Right atrium auricular region (tissue), 2 donors: ENCODE data around the gene POLR1D. TPM values are rescaled to one million over a fixed set of nuclear protein-coding genes. Genes with fewer than 3 reads are reported as not detected.

Experiments
- DNase-seq: peaks from one replicate; pipeline ENCODE4 v3.0.0-alpha.2; 2019; ENCODE audit warnings: low spot score
- H3K27ac ChIP-seq, 2 donors: fragments of 200-600 bp; sonication (generic); 1 replicate in 1 of 2; 2 replicates in 1 of 2; pipeline ENCODE4 v1.5.1; 2016 to 2019
- H3K27me3 ChIP-seq, 2 donors: fragments of 200-600 bp; sonication (generic); one replicate each; pipeline versions ENCODE4 v1.5.1 to v1.6.0; 2017 to 2019
- H3K36me3 ChIP-seq: fragments of 200-600 bp; sonication (generic); one replicate; pipeline ENCODE4 v1.5.1; 2016
- H3K4me1 ChIP-seq, 2 donors: fragments of 200-600 bp; sonication (generic); one replicate each; pipeline versions ENCODE4 v1.5.1 to v1.6.0; 2017 to 2019
- H3K4me3 ChIP-seq, 2 donors: fragments of 200-600 bp; sonication (generic); 1 replicate in 1 of 2; 2 replicates in 1 of 2; pipeline ENCODE4 v1.5.1; 2017 to 2019; ENCODE audit warnings: mild to moderate bottlenecking in 1 of 2, moderate library complexity in 1 of 2
- H3K9me3 ChIP-seq, 2 donors: fragments of 200-600 bp; sonication (generic); one replicate each; pipeline ENCODE4 v1.5.1; 2019
- total RNA-seq, 2 donors: library from RNA; depleted of rRNA; stranded (reverse); fragments of >200 nt; gene quantifications; one replicate each; pipeline ENCODE4 v1.1.0, GENCODE V29; 2016
- TF ChIP-seq, protein P1 (sequence below), 2 donors: fragments of 200-600 bp; sonication (generic); IDR thresholded peaks; one replicate each; pipeline ENCODE4 v1.5.1; 2019; ENCODE audit warnings: antibody characterized with exemption in 2 of 2

The POLR1D gene, protein sequence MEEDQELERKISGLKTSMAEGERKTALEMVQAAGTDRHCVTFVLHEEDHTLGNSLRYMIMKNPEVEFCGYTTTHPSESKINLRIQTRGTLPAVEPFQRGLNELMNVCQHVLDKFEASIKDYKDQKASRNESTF
- 10 to 100 TPM; 75.6 to 89.3 TPM for total RNA-seq

DNA sequence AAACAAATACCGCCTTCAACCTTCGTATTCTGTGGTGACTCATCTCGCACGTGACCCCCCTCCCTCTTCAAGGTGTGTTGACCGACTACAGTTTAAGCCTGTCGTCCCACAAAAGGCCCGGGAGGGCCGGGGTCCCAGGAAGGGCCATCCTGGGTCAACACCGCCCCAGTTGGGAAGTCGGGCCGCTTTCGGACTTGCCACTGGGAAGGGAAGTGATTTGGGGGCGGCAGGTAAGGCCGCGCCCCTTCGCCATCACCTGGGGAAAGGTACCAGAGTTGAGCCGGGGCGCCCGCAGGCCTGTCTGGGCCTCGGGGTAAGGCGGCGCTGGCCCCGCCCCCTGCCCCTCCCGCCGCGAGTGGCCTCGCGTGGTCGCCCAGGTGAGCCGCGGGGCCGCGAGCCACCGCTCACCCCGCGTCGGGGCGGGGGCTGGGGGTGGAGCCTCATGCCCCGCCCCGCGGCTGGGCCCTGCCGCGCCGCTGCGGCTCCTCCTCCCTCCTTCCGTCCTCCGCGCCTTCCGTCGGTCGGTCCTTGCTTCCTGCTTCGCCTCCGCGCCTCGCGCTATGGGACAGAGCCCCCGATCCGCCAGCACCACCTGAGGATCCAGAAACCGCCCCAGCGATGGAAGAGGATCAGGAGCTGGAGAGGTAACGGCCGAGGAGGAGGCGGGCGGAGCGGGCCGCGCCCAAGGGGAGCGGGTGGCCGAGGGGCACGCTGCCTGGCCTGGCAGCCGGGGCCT, at the start of gene POLR1D:
TSS of gene POLR1D (plus strand) at position 527 of the 736 bp plus-strand sequence. CDS start at position 619, 92 bp downstream.
- Histone ChIP-seq H3K27me3 (no peaks in the 10 kb centered on the region), H3K36me3 (no peaks in the 10 kb centered on the region), H3K9me3 (no peaks in the 10 kb centered on the region), H3K4me1 (peaks cover 0 to 29% of the 10 kb centered on the region in 2 donors), H3K4me3 (peak within 1 kb of the TSS; percentile 92 to 98), H3K27ac (peak within 1 kb of the TSS; percentile 96 to 98)
- DNase-seq = peak; percentile 67
- TF ChIP-seq, protein P1, sequence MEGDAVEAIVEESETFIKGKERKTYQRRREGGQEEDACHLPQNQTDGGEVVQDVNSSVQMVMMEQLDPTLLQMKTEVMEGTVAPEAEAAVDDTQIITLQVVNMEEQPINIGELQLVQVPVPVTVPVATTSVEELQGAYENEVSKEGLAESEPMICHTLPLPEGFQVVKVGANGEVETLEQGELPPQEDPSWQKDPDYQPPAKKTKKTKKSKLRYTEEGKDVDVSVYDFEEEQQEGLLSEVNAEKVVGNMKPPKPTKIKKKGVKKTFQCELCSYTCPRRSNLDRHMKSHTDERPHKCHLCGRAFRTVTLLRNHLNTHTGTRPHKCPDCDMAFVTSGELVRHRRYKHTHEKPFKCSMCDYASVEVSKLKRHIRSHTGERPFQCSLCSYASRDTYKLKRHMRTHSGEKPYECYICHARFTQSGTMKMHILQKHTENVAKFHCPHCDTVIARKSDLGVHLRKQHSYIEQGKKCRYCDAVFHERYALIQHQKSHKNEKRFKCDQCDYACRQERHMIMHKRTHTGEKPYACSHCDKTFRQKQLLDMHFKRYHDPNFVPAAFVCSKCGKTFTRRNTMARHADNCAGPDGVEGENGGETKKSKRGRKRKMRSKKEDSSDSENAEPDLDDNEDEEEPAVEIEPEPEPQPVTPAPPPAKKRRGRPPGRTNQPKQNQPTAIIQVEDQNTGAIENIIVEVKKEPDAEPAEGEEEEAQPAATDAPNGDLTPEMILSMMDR (IDR thresholded peaks at IDR 0.05) = no peak

DNA sequence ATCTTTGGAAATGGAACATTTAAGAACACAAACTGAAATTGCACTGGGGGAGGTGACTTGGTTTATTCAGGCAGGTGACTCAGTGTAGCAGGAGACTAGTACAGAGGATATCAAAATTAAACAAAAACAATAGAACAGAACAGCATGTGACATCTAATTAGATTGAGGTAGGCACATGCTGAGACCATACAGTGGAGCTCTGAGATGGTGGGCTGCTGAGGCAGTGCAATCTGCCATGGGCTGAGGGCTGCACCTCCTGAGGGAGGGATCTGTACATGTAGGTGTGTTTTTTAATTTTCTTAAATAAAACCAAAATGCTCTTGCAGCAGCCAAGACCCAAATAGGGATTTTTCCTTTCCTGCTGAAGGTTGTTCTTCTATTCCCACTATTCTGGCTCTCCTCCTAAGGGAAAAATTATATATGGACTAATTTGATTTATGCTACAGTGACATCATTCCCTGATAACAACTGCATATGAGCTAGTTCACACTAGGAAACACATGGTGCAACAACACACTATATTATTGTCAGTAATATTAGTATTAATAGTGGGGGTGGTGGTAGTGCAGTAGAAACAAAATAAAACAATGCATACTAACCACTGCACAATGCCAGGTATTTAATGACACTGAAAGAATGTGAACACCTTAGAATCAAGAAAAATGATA, 49.3 kb upstream of the POLR1D start:
- DNase-seq = no peak
- no peak overlapping the region for H3K27ac ChIP-seq
- TF ChIP-seq, protein P1 (IDR thresholded peaks at IDR 0.05) = no peak
- H3K27me3 ChIP-seq = no peaks in the 10 kb centered on the region
- H3K4me3 ChIP-seq = no peak overlapping the region
- H3K36me3 ChIP-seq = peaks cover 18% of the 10 kb centered on the region
- H3K9me3 ChIP-seq = no peaks in the 10 kb centered on the region
- no peaks in the 10 kb centered on the region for H3K4me1 ChIP-seq

DNA sequence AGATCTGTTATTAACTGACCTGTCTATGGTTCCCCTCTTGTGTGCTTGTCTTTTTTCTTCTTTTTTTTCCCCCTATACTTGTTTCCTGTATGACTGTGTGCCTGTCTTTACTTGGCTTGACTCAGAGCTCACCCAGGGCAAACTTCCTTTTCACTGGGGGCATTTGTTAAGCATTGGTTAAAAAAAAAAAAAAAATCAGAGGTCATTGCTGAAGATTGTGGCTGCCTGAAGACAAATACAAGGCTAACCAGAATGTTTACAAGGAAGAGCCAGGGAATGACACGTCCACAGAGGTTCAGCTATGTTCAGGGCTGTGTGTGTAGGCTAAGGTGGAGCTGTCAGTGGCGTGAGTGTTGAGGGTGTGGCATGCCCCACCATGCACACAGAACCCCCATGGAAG, 48.4 kb upstream of the POLR1D start:
- Histone ChIP-seq H3K4me1 (no peaks in the 10 kb centered on the region), H3K27ac (no peak overlapping the region), H3K36me3 (peaks cover 9% of the 10 kb centered on the region), H3K27me3 (no peaks in the 10 kb centered on the region), H3K9me3 (no peaks in the 10 kb centered on the region), H3K4me3 (no peak overlapping the region)
- no peak for DNase-seq
- TF ChIP-seq, protein P1 (IDR thresholded peaks at IDR 0.05) = no peak

DNA sequence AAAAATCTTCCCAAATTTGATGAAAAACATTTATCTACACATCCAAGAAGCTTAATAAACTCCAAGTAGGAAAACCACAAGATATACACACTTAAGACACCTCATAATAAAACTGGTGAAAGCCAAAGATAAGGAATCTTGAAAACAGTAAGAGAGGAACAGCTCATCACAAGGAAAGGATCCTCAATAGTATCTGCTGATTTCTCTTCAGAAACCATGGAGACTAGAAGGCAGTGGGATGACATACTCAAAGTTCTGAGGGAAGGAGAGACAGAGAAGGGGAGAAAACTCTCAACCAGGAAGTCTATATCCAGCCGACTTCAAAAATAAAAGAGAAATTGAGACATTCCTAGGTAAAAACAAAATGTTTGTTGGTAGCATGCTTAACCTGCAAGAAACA, 47.0 kb upstream of the POLR1D start:
- Histone ChIP-seq H3K4me3 (no peak overlapping the region), H3K36me3 (no peaks in the 10 kb centered on the region), H3K9me3 (no peaks in the 10 kb centered on the region), H3K27me3 (no peaks in the 10 kb centered on the region), H3K4me1 (no peaks in the 10 kb centered on the region), H3K27ac (no peak overlapping the region)
- DNase-seq = no peak
- TF ChIP-seq, protein P1 (IDR thresholded peaks at IDR 0.05) = no peak

DNA sequence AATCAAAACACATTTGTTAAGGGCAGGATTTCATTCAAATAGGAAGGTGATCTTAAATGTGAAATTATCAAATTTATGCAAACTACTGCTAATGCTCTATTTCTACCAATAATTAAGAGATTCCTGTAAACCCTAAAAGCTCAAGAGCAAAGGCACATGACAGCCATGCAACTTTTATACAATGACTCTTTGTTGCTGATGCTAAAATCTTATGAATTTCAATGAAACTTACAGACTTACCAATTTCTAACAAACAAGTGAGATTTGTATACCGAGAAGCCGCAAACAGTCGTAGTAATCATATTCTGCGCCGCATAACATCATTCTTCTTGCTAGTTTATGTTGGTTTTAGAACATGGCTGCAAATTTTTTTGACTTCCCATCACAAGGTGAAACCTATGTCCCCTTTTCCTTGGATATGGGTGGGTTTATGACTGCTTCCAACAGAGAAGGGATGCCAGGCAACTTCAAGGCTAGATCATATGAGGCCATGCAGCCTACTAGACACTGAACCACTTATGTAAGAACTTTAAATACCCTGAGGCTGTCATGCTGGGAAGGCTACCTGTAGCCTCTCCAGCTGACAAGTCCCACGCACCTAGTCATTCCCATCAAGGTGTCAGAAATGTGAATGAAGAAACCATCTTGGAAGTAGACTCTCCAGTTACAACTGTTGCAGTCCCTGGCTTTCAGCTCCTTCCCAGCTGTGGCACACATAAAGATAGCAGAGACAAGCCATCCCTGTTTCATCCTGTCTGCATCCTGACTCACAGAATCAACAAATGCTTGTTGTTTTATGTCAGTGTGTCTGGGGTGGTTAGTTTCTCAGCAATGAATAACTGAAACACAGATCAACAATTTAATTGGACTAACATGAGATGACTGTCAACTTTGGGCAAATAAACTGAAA, 43.3 kb upstream of the POLR1D start:
- H3K9me3 ChIP-seq = no peaks in the 10 kb centered on the region
- H3K36me3 ChIP-seq = no peaks in the 10 kb centered on the region
- H3K4me3 ChIP-seq = no peak overlapping the region
- no peaks in the 10 kb centered on the region for H3K27me3 ChIP-seq
- TF ChIP-seq, protein P1 (IDR thresholded peaks at IDR 0.05) = no peak
- DNase-seq = no peak
- H3K27ac ChIP-seq = no peak overlapping the region
- H3K4me1 ChIP-seq = peaks cover 0 to 2% of the 10 kb centered on the region in 2 donors
